HuH-7 (cell line): ENCODE results near the gene SPATA22.
"Not testable (repeated sequence)": the region's sequence is repeated elsewhere in the genome, so short reads cannot be mapped to it uniquely, and the experiment has no call there.

ENCODE experiments used
- DNase-seq: peaks from one replicate; pipeline ENCODE4 v3.0.0; 2011; ENCODE audit warnings: low spot score

The SPATA22 gene

GRCh38 chr17:3471599-3471998 lies at the start of gene SPATA22:
SPATA22 (minus strand) TSS chr17:3471819; CDS start chr17:3469325, 2,494 bp downstream.
- no peak for DNase-seq

- DNase-seq, result not testable (repeated sequence)
Measured at GRCh38 chr17:3519472-3519871, 47.9 kb upstream of the SPATA22 start.

GRCh38 chr17:3514873-3515272 lies 43.3 kb upstream of the SPATA22 start:
- DNase-seq, result no peak

- DNase-seq, result not testable (repeated sequence)
Measured at GRCh38 chr17:3514167-3514566, 42.5 kb upstream of the SPATA22 start.

- DNase-seq, result no peak
Measured at GRCh38 chr17:3513305-3514035, 41.9 kb upstream of the SPATA22 start.

- no peak for DNase-seq
Measured at GRCh38 chr17:3512505-3513171, 41.0 kb upstream of the SPATA22 start.

- no peak for DNase-seq
Measured at GRCh38 chr17:3511852-3512504, 40.4 kb upstream of the SPATA22 start.

GRCh38 chr17:3510090-3510489 lies 38.5 kb upstream of the SPATA22 start:
- no peak for DNase-seq

GRCh38 chr17:3507869-3508268 lies 36.2 kb upstream of the SPATA22 start:
- no peak for DNase-seq

GRCh38 chr17:3507071-3507470 lies 35.5 kb upstream of the SPATA22 start:
- DNase-seq, result no peak

- DNase-seq, result peak; percentile 60
Measured at GRCh38 chr17:3506054-3506453, 34.4 kb upstream of the SPATA22 start.

- no peak for DNase-seq
Measured at GRCh38 chr17:3505008-3505407, 33.4 kb upstream of the SPATA22 start.

GRCh38 chr17:3503285-3503684 lies 31.7 kb upstream of the SPATA22 start:
- DNase-seq, result no peak

GRCh38 chr17:3502466-3502865 lies 30.8 kb upstream of the SPATA22 start:
- DNase-seq, result no peak

GRCh38 chr17:3501344-3501743 lies 29.7 kb upstream of the SPATA22 start:
- DNase-seq, result no peak

GRCh38 chr17:3497101-3497500 lies 25.5 kb upstream of the SPATA22 start:
- DNase-seq, result no peak

- no peak for DNase-seq
Measured at GRCh38 chr17:3485481-3486068, 14.0 kb upstream of the SPATA22 start.

- no peak for DNase-seq
Measured at GRCh38 chr17:3482852-3483251, 11.2 kb upstream of the SPATA22 start.

- no peak for DNase-seq
Measured at GRCh38 chr17:3479988-3480387, 8.4 kb upstream of the SPATA22 start.

- no peak for DNase-seq
Measured at GRCh38 chr17:3475812-3476610, 4.4 kb upstream of the SPATA22 start, which contains the start of gene ASPA. ASPA (plus strand) TSS chr17:3475997; CDS start chr17:3476160, 163 bp downstream.

- DNase-seq, result no peak
Measured at GRCh38 chr17:3475251-3475685, 3.6 kb upstream of the SPATA22 start.

- DNase-seq, result peak; percentile 86
Measured at GRCh38 chr17:3474212-3474611, 2.6 kb upstream of the SPATA22 start.
